AG09309 (cell line): ENCODE data around the gene ZNF764.

ENCODE experiments used
- DNase-seq: peaks from one replicate; pipeline ENCODE4 v3.0.0-alpha.2; 2010; ENCODE audit warnings: low read depth
- H3K4me3 ChIP-seq: 2 replicates; pipeline ENCODE4 v1.5.1; 2011; ENCODE audit warnings: mild to moderate bottlenecking, low read depth, low read length, moderate library complexity; ENCODE audit not compliant: control insufficient read depth
- CTCF ChIP-seq: IDR thresholded peaks from 2 replicates; pipeline ENCODE4 v1.5.1; 2011; ENCODE audit warnings: mild to moderate bottlenecking, low read depth, low read length, inconsistent platforms; ENCODE audit not compliant: insufficient read depth, control insufficient read depth; ENCODE audit errors: missing control alignments

The ZNF764 gene

GRCh38 chr16:30569746-30570635, 11.8 kb upstream of the ZNF764 start:
- H3K4me3 ChIP-seq, result no peak overlapping the region
- no peak for DNase-seq
- TF ChIP-seq CTCF, result no peak

- H3K4me3 ChIP-seq, result no peak overlapping the region
- no peak for DNase-seq
- no peak for TF ChIP-seq CTCF
Observed at GRCh38 chr16:30569281-30569680, 11.1 kb upstream of the ZNF764 start.

- DNase-seq, result peak; percentile 92
- H3K4me3 ChIP-seq, result no peak overlapping the region
- TF ChIP-seq CTCF, result no peak
Observed at GRCh38 chr16:30567991-30568638, 9.9 kb upstream of the ZNF764 start.

GRCh38 chr16:30567160-30567990, 9.2 kb upstream of the ZNF764 start:
- no peak overlapping the region for H3K4me3 ChIP-seq
- TF ChIP-seq CTCF, result no peak
- DNase-seq, result no peak

- DNase-seq, result no peak
- no peak overlapping the region for H3K4me3 ChIP-seq
- no peak for TF ChIP-seq CTCF
Observed at GRCh38 chr16:30566531-30566930, 8.4 kb upstream of the ZNF764 start.

GRCh38 chr16:30565984-30566383, 7.8 kb upstream of the ZNF764 start:
- DNase-seq, result no peak
- no peak for TF ChIP-seq CTCF
- H3K4me3 ChIP-seq, result no peak overlapping the region
